Left ventricle myocardium inferior (tissue), 1 donor: ENCODE measurements around the gene RASAL3. TPM values are rescaled to one million over a fixed set of nuclear protein-coding genes. Genes with fewer than 3 reads are reported as not detected.
A peak's percentile ranks its signal among the peaks of the same experiment; 100 is the strongest.

Source experiments
- DNase-seq: peaks from one replicate; pipeline ENCODE4 v3.0.0-alpha.2; 2020
- H3K27ac ChIP-seq: fragments of 200-600 bp; replicated peaks from 2 replicates; pipeline ENCODE4 v1.8.0; 2021
- H3K27me3 ChIP-seq: fragments of 200-600 bp; 2 replicates; pipeline ENCODE4 v1.8.0; 2021; ENCODE audit warnings: low read depth
- H3K36me3 ChIP-seq: fragments of 200-600 bp; 2 replicates; pipeline ENCODE4 v1.8.0; 2021
- H3K4me1 ChIP-seq: fragments of 200-600 bp; 2 replicates; pipeline ENCODE4 v1.8.0; 2021
- H3K4me3 ChIP-seq: fragments of 200-600 bp; 2 replicates; pipeline ENCODE4 v1.8.0; 2021; ENCODE audit warnings: mild to moderate bottlenecking, moderate library complexity
- H3K9me3 ChIP-seq: fragments of 200-600 bp; replicated peaks from 2 replicates; pipeline ENCODE4 v1.8.0; 2021
- intact Hi-C: fragments of 100-400 bp; cut with micrococcal nuclease; formaldehyde crosslinking; loops from one replicate; pipeline ENCODE4 v1.11.0; 2022
- total RNA-seq: library from RNA; stranded (reverse); fragmentation: NEBNext Ultra II Directional; extraction: Animal tissue kit (Norgen Biotek cat#: 25700); gene quantifications from one replicate; pipeline ENCODE4 v1.2.1, GENCODE V29; 2021
- TF ChIP-seq, protein P1 (sequence below): fragments of 200-600 bp; IDR thresholded peaks from 2 replicates; pipeline ENCODE4 v1.8.0; 2021; ENCODE audit warnings: antibody characterized with exemption, mild to moderate bottlenecking, borderline replicate concordance
- donor health status: DM: no; HTN: yes; CAD: no; lungs with severe emphysema.

RASAL3 gene
- total RNA-seq, 1 donor from 2014 or later: 1.5 TPM

DNA sequence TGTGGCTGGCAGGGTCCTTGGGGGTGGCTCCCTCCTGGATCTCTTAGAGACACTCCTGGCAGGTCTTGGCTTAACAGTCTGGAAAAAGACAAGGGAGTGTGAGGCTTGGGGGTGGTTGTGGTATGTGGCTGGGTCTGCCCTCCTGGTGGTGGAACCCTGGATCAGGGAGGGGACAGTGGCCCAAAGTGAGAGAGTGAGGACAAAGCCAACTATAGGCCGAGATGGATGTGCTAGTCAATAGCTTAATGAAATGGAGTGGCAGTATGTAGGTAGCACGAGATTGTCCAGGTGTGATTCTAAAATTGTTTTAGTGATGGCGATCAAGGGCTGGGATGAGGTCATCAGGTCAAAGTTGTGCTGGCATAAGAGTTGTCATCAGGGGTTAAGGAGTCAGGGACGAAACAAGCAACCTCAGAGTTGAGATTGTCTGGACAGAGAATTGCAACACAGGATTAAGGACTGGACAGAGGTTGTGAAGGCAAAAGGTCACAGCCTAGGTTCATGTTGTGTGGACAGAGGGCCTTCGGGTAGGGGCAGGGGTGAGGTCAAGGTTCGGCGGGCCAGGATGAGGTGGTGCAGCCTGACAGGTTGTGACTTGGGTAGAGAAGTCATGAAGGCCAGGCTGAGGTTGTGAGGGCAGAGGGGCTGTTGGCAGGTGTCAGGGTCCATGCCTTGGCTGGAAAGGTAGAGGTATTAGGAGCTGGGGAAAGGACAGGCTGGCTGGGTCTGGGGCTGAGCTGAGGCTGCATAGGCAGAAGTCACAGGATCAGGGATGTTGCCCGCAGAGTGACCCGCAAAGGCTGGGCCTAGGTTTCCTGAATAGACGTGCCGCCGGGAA, 4.5 kb upstream of the RASAL3 start:
- H3K36me3 ChIP-seq: no peaks in the 10 kb centered on the region
- no peak overlapping the region for H3K27ac ChIP-seq
- H3K27me3 ChIP-seq: peaks cover 82% of the 10 kb centered on the region
- DNase-seq: no peak
- H3K4me1 ChIP-seq: peaks cover 7% of the 10 kb centered on the region
- intact Hi-C loops: no loop called here
- peak overlapping the region; percentile 55 for H3K4me3 ChIP-seq
- TF ChIP-seq, protein P1, sequence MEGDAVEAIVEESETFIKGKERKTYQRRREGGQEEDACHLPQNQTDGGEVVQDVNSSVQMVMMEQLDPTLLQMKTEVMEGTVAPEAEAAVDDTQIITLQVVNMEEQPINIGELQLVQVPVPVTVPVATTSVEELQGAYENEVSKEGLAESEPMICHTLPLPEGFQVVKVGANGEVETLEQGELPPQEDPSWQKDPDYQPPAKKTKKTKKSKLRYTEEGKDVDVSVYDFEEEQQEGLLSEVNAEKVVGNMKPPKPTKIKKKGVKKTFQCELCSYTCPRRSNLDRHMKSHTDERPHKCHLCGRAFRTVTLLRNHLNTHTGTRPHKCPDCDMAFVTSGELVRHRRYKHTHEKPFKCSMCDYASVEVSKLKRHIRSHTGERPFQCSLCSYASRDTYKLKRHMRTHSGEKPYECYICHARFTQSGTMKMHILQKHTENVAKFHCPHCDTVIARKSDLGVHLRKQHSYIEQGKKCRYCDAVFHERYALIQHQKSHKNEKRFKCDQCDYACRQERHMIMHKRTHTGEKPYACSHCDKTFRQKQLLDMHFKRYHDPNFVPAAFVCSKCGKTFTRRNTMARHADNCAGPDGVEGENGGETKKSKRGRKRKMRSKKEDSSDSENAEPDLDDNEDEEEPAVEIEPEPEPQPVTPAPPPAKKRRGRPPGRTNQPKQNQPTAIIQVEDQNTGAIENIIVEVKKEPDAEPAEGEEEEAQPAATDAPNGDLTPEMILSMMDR: no peak
- H3K9me3 ChIP-seq: peaks cover 7% of the 10 kb centered on the region

DNA sequence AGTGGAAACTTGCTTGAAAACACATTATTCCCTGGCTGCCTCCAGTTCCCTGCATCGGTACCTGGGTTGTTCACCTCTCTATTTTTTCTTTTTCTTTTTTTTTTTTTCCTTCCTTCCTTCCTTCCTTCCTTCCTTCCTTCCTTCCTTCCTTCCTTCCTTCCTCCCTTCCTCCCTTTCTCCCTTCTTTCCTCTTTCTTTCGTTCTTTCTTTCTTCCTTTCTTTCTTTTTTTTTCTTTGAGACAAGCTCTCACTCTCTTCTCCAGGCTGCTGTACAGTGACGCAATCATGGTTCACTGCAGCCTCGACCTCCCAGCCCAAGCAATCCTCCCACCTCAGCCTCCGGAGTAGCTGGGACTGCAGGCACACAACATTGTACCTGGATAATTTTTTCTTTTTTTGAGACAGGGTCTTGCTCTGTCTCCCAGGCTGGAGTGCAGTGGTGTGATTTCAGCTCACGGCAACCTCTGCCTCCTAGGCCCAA, 3.4 kb upstream of the RASAL3 start:
- H3K27ac ChIP-seq: no peak overlapping the region
- intact Hi-C loops: no loop called here
- H3K4me1 ChIP-seq: peaks cover 7% of the 10 kb centered on the region
- TF ChIP-seq, protein P1: no peak
- H3K27me3 ChIP-seq: peaks cover 93% of the 10 kb centered on the region
- peaks cover 5% of the 10 kb centered on the region for H3K9me3 ChIP-seq
- no peak overlapping the region for H3K4me3 ChIP-seq
- no peaks in the 10 kb centered on the region for H3K36me3 ChIP-seq
- DNase-seq: no peak

DNA sequence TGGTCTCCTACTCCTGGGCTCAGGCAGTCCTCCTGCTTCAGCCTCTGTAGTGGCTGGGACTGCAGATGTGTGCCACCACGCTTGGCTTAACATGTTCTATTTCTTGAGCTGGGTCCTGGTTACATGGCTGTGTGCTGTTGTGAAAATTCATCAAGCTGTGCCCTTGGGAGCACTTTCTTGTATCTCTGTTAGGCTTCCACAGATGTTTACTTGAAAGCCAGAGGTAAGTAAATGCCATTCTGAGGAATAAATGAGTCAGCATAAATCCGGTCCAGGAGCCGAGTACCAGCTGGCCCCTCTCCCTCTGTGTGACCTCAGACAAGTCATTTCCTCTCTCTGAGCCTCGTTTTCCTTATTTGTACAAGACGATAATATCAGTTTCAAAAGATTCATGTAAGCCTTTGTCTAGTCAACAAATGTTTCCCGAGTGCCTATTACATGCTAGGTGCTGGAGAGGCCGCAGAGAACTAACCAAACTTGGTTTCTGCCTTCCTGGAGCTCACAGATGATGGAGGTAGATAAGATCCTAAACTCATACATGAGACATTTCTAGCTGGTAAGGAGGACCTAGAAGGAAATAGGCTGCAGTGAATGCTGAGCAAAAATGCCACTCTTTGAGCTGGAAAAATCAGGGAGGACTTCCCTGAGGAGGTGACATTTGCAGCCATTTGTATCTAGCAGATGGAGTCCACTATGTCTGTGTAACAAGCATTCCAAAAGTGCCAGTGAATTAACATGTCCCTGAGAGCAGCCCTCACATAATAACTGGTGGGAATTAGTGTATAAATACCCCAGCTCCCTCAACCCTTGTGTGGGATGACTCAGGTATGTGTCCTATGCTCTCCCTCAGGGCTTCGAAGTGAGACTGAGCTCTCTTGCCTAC, 2.7 kb upstream of the RASAL3 start:
- TF ChIP-seq, protein P1: no peak
- no peak overlapping the region for H3K4me3 ChIP-seq
- intact Hi-C loops: no loop called here
- H3K27me3 ChIP-seq: peaks cover 96% of the 10 kb centered on the region
- H3K36me3 ChIP-seq: no peaks in the 10 kb centered on the region
- H3K27ac ChIP-seq: no peak overlapping the region
- H3K9me3 ChIP-seq: no peaks in the 10 kb centered on the region
- H3K4me1 ChIP-seq: peaks cover 7% of the 10 kb centered on the region
- no peak for DNase-seq

DNA sequence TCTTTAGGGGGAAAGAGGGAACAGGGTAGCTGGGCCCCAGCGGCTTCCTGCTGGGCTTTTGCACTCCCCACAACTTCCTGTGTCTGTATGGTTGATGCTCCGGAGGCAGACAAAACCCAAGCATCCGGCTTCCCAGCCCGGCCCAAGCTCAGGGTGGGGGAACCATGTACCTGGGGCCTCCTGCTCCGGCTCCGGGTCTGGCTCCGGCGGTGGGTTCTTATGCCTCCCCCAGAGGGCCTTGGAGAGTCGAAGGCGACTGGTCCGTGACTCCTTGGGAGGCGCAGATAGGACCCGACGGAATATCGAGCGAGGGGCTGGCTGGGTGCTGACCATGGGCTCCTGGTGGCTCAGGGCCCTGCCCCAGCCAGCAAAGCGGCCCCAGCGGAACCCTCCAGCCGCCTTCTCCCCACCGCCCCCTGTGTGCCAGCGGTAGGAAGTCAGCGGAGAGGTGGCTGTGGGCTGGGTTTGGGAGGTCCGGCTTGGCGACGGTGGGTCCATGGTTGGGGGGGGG, 428 bp downstream of the RASAL3 start:
- no peaks in the 10 kb centered on the region for H3K36me3 ChIP-seq
- peaks cover 86% of the 10 kb centered on the region for H3K27me3 ChIP-seq
- peak overlapping the region; percentile 51 for H3K4me3 ChIP-seq
- no peak overlapping the region for H3K27ac ChIP-seq
- no peaks in the 10 kb centered on the region for H3K9me3 ChIP-seq
- intact Hi-C loops: no loop called here
- no peak for DNase-seq
- TF ChIP-seq, protein P1: no peak
- H3K4me1 ChIP-seq: no peaks in the 10 kb centered on the region

DNA sequence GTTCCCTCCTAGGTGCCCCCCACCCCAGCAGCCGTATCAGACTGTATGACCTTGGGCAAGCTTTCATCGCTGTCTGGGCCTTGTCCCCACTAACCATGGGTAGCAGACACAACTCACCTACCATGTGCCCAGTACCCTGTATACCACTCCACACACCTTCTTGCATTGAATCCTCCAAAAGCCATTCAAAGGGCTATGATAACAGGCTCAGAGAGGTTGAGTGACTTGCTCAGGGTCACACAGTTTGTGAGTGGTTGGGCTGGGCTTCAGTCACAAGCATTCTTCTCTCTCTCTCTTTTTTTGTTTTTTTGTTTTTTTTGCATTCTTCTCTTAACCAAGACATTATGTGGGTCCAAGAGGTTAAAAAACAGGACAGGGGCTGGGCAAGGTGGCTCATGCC, 2.6 kb downstream of the RASAL3 start:
- Histone ChIP-seq H3K27ac (no peak overlapping the region), H3K4me3 (no peak overlapping the region), H3K9me3 (no peaks in the 10 kb centered on the region), H3K36me3 (no peaks in the 10 kb centered on the region), H3K4me1 (peaks cover 13% of the 10 kb centered on the region), H3K27me3 (peaks cover 89% of the 10 kb centered on the region)
- DNase-seq: no peak
- TF ChIP-seq, protein P1: no peak
- intact Hi-C loops: no loop called here
